ENCODE measurements around the gene CAMKMT.

The CAMKMT gene

DNA sequence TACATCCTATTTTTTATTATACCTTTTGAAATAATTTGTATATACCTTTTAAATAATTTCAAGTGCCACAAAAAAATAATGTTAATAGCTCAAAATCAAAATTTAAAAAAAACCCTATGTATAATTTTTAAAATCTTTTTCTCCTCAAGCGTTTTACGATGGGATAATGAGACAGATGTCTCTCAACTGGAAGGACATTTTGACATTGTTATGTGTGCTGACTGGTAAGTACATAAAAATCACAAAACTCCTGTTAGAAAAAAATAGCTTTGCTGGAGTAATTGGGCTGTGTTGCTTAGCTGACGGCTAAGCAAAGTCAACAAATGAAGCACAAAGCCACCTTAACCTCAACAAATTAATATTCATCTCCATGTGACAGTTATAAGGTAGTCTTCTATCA, 381.7 kb downstream of the CAMKMT start:
- DNase-seq (ENCODE audit: low read depth), result no peak

DNA sequence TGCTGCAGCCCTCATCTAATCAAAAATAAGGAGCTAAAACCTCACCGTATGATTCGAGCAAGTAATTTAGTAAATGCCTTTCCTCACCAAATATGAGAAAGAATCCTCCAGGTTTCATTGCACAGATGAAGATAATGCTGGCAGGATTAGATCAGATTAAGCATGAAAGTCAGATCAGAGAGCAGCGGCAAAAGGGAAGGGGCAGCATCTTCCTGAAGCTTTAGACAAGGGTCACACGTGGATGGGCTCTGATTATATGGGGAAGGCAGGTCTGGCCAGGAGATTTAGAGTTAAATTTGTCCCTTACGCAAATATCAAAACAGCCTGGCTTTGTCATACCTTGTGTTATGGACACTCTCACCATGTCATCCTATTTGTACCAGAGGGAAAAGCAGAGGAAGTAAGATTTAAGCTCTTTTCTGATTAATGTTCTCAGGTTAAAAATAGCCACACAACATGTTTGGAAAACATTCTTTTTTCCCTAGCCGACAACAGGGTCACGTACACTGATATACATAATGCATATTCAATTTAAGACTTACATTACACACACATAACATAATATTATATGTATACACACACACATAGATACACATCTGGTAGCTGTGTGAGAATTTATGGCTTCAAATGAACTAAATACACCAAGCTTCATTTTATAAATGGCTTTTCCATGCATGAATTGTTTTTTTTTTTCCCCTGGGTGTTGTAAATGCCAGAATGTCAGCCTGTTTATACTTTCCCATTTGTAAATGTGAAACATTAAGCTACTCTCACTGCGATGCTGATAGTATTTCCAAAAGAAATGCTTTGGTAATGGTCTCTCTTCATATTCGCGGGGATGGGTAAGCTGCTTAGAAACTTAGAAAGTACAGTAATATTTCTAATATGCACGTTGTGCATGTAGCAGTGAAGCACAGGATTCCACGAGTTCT, 383.5 kb downstream of the CAMKMT start:
- no peak for DNase-seq (ENCODE audit: low read depth)

DNA sequence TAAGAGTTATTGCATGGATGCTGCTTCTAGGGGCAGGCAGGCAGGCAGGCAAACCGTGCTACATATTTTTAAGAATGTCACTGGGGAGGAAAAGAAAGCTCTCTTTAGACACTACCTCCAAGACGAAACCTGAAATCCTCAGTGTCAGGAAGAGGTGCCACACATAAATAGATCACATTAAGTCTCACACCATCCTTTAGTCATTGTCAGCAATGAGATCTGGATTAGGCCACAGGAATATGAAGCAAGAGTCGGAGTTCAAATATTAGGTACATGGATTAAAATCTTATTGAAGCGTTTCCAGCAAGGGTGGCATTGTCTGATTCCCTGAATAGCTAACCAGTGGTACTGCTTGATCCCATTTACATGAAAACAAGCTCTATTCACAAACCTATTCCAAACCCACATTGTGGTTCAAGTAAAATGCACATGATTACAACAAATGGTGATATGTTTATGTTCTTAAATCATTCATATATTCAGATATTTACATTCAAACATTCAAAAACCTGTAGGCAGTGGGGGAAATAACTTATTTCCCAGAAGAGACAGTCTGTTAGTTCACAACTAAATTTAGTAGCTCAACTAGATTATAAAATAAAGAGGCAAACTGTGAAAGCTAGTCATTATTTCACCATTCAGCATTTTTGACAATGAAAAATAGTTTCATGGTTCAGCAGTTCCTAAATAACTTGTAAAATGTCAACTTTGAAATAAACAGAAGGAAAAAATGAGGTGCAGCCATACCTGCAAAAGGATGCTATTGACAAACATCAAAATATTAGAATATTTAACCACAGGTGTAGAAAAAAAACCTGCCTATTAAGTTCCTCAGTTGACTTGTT, 384.4 kb downstream of the CAMKMT start:
- no peak for DNase-seq (ENCODE audit: low read depth)

DNA sequence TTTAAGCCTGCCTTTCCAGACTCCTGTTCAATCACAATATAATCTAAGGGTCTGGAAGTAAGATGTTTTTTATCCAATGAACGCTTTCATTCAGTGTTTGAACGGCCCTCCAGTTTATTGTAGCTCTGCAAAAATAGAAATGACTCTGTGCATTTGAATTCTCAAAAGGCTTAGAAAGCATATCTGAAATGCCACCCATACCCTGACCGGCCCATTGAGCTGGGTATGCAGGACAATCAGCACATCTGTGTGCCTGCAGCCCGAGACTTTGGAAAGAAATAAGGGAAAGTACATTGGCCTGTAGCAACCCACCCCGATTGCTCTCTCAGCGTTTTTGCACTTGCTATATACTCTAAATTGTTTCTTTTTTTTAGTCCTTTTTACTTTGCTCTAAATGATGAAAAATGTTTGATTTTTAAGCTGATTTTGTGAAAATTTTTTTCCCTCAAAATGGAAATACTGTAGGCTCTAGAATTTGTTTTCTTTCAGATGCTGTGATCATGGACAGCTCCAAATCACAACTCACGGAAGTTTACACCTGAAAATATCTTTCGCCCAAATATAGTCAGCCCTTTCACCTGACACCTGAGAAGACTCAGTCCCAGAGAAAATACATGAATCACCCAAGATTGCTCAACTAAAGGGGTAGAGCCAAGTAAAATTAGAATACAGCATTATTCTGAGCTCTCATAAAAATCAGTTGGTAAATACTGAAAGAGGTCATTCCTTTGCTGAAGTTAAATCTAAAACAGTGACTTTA, 385.3 kb downstream of the CAMKMT start:
- no peak for DNase-seq (ENCODE audit: low read depth)

DNA sequence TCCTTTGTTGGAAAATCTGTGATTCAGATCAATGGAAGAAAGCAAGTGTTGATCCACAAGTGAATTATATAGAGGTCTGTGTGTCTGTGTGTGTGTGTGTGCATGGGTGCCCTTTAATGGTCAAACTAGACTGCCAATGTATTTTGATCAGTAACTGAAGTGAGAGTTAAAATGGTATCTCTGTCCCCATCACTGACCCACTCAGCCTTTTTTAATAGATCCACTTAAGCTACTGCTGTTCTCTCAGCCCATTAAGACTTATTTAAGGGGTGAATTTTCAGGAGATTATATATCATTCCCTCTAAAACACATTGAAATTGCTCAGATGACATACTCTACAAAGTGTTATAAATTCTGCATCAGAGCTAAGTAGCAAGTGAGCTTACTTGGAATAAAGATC, 386.0 kb downstream of the CAMKMT start:
- no peak for DNase-seq (ENCODE audit: low read depth)

DNA sequence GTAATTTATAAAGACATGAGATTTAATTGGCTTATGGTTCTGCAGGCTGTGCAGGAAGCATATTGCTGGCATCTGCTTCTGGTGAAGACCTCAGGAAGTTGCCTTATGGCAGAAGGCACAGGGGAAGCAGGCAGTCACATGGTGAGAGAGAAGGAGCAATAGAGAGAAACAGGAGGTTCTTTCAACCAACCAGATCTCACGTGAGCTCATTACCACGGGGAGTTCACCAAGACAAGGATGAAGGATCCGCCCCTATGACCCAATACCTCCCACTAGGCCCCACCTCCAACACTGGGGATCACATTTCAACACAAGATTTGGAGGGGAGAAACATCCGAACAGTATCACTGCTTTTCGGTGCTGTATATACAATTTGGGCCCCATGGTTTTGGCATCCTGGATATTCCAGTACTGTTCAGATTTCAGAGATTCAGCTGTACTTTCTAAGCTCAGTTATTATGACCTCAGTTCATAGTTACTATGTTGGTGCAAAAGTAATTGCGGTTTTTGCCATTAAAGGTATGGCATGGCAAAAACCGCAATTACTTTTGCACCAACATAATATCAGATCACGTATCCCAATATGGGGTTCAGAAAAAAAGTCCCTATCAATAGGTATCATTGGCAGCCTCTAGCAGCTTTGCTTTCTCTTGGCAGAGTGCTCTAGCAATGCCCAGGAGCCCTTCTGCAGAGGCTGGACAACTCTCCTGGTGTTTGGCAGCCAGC, 390.2 kb downstream of the CAMKMT start:
- no peak for DNase-seq (ENCODE audit: low read depth)

DNA sequence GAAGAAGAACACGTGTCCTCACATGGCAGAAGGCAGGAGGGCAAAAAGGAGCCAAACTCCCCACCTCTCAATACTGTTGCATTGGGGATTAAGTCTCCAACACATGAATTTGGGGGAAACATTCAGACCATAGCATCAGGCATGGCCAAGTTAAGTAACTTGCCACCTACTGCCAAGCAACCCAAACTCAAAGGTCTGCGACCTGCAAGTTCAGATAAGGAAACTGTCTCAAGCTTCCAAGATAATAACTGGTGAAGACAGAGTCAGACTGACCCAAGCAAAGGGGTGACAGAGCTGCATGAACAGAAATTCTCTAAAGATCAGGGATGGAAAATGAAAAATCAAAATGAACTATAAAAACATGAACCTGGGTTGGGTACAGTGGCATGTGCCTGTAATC, 391.0 kb downstream of the CAMKMT start:
- DNase-seq (ENCODE audit: low read depth), result no peak

DNA sequence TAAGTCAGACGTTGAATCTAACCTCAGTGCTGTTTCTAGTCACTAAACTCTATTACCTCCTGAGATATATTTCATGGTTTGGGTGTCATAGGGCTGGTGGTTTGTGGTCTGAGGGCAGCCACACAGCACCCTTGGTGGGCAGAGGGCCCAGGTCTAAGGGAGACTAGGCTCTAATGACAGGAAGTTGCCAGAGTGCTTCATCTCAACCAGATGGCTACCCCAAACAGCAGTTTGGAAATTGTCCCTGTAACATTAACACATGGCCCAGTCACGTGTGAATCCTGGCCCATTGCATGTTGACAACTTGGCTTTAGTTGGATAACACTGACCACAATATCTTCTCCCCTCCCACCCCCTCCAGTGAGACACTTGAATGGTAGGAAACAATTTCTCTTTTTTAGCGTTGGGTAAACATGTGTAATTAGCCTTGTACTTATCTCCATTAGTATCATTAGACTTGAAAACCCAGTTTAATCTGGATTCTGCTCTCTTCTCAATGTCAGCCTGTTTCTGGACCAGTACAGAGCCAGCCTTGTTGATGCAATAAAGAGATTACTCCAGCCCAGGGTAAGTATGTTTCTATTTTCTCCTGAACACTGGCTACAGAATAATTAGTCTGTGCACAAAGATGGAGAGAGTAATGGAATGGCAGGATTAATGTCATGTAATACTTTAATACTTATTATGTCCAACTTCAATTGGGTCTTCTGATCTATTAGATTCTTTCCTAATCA, 392.0 kb downstream of the CAMKMT start:
- no peak for DNase-seq (ENCODE audit: low read depth)

DNA sequence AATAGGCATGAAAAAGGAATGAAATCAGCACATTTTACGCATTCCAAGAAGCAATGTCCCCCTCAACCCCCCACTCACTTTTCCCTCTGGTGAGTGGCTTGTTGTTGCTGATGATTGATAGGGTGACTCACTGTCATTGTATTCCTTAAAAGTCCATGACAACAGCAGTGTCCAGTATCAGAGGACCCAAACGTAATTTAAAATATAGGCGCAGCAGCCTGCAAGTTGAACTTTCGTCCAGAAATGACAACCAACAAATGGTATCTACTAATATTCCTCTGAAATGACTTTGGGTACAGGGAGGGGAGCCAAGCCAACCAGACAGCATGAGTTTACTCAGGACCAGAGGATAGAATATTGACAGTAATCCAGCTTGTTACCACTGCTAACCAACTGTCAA, 396.8 kb downstream of the CAMKMT start:
- DNase-seq (ENCODE audit: low read depth), result no peak

DNA sequence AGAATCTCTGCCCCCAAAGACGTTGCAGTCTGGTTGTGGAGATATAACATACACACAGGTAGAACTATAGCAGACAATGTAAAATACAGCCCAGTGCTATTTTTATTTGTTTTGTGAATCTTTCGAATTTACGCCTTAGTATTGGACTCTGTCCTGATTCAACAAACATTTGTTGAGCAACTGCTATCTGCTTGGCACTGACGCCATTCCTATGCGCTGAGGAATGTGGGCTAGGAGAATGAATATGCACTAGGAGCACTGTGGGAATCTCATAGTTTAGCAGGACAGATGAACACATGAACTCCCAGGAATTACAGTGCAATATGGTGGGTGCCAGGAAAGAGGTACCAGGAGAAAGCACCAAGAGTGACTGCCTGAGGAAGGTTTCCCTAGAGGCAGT, 398.1 kb downstream of the CAMKMT start:
- DNase-seq (ENCODE audit: low read depth), result no peak

DNA sequence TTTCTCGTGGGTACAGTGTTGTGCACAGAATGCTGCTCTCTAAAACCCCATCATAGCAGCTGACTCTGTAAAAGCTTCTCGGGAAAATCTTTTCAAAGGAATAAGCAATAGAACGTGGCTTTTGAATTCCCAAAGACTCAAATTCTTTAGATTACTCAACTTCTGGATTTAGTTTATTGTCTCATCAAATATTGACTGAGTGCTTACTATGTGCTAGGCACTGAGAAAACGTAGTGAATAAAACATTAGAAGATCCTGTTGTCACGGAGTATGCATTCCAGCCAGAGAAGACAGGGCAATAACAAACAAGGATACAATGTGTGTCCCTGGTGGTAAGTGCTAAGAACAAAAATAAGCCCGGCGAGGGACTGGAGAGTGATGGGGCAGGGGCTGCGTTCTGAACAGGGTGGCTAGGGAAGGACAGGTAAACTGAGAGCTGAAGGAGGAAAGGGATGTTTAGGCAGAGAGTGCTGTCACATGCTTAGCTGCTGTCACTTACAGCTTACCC, 401.6 kb downstream of the CAMKMT start:
- DNase-seq (ENCODE audit: low read depth), result no peak

DNA sequence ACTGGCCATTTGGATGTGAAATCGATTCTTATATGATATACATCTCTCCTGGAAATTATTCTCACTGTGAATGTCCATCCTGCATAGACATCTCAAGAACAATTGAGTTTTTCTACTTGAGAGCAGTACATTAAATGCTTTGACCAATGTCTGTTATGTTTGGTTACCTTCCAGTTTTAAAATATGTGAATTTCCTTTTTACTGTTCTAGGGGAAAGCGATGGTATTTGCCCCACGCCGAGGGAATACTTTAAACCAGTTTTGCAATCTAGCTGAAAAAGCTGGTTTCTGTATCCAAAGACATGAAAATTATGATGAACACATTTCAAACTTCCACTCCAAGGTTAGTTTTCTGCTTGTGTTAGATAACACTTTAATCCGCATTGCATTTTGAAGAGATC, 404.5 kb downstream of the CAMKMT start:
- no peak for DNase-seq (ENCODE audit: low read depth)

DNA sequence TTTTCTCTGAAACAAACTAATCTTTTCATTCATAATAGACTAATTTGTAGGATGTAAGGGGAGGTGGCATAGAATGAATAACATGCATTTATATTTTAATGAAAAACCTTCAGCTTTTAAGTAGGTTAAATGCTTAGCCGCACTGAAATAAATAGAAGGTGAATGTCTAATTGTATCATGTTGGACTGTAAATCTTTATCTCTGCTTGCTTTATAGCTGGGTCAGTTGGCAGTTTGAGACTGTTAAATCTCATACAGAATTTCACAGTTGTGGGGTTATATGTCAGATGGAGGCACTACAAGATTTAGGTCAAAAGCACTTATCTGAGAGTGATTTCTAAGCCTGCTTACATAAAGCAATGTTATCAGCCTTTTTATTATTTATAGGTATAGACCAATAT, 405.0 kb downstream of the CAMKMT start:
- DNase-seq (ENCODE audit: low read depth), result no peak

DNA sequence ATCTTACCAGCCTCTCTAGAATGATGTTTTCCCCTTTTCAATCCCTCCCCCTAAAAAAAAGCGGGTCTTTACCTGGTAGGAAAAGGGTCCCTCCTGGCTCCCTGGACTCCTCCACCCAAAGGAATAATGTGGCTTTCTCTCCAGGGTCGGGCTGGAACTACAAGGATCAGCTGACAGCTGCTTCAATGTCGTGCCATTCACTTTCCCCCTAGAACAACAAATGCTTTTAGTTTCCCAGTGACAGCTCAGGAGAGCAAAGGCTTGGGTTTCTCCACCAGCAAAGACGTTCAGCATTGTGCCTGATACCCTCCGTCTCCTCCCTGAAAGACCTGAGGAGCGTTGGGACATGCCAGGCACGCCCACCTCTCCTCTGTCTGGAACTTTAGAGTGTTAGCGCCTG, 405.9 kb downstream of the CAMKMT start:
- no peak for DNase-seq (ENCODE audit: low read depth)

DNA sequence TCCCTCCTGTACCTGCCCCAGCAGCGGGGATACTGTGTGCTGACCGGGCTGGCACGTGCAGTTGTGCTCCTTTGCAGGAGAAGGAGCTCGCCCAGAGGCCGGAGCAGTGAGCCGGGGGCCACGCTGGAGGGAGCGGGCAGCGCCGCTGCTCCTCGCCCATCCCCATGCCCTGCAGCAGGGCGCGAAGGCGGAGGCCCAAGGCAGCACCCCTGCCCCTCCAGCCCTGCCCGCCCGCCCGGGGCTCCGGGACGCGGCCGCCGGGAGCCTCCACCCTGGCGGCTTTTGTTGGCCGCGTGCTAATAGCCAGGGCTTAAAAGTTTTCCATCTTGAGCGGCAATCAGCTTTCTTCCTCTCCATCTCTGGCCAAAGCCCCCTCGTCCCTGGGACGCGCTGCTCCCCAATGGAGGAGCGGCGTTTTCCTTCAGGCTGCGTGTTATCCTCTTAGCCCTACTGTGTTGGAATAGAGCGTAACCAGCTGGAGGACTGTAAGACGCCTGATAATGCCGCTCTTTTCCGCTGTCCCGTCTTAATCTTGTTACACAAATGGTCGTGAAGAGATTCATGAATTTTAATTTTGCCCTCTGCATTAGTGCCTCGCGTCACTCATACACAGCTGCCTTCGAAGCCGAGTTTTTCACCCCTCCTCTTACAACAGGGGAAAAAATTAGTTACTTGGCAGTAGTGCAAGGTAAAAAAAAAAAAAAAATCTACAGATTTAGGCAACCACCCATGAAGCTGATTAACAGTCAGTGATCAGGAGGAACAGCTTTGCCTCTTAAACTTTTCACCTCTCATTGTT, 406.9 kb downstream of the CAMKMT start:
- no peak for DNase-seq (ENCODE audit: low read depth)

DNA sequence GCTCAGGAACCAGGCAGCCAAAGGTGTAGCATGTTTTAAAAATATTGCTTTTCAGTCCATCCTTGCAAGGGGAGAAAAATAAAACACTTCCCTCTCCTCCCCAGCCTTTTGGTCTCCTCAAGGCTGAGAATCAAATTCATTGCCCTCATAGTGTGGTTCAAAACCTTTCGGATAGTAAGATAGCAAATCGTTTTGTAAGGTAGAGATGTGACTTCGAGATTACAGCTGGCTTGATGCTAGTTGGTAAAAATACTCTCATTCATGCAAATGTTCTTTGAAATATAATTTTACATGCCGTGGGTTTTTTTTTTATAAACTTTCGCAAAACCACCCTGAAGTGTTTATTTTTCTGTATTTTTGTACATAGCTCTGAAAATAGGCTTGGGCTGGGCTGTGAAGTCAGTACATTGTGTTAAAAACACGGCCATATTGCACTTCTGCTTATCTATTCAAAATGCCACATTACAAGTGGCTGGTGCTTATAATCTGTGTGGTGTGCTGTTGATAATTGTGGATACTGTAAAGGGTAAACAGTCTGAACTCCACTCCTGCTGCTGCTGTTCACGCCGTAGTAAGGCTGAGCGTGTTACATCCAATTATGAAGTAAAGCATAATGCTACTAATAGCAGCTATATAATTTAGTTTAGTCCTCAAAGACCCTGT, 407.7 kb downstream of the CAMKMT start:
- no peak for DNase-seq (ENCODE audit: low read depth)

DNA sequence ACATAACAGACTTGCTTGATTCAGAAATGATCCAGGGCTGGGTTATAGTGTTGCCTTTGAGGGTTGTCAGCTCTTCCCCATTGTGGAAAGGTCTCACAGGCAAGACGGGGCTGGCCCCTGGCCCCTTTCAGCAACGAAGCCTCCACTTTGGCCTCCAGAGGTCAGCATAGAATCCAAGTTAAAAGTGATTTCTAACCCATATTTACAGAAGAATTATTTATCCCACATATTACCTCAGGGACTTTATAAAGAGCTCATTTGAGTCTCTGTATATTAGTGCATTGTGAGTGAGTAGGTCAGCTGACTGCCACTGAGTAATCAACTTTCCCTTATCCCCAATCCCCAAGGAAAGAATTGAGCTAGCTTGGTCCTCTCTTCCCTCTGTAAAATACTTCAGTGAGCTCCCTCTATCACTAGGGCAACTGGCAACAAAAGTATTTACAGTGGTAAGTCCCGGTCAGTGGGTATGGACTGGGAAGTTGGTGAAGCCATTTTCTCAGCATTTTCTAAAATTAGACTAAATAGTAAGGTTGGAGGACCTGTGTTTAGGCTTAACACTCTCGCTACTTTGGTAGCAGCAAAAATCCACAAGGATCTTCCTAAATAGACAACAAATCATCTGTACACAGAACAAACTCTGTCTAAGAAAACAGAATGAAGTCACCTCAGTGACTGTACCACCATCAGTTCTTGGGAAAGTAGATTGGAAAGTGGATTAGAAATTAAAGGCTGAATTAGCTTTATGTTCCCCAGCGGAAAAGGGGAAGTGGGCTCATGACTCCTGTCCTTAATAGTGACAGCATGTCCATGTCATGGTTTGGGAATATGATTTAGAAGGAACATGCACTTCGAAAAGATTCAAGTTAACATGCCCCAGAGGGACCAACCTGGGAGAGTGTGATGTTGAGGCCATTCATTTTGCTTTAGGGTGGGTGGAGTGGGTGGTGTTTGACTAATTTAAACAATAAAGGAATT, 408.8 kb downstream of the CAMKMT start:
- DNase-seq (ENCODE audit: low read depth), result no peak

DNA sequence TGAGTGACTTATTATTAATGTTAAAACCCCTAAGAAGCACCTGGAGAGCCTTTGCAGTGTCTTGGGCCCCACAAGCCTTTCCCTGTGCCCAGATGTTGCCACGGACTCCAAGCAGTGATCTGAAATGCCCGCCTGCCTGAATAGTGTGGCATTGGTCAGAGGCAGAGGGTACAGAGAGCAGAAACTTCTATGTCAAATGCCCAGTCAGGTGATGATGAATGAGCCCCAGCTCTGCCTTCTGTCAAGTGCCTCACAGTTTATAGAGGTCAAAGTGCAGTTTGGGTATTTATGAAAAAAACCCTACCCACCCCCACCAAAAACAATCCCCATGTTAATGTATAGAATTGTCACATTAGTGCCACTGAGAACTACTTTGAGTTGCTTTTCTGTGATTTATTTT, 409.8 kb downstream of the CAMKMT start:
- no peak for DNase-seq (ENCODE audit: low read depth)
